ENCODE results near the gene HIVEP3. TPM values are rescaled to one million over a fixed set of nuclear protein-coding genes. Genes with fewer than 3 reads are reported as not detected.
A peak's percentile ranks its signal among the peaks of the same experiment; 100 is the strongest.

The HIVEP3 gene
- total RNA-seq, 1 donor, result 1.2 TPM

DNA sequence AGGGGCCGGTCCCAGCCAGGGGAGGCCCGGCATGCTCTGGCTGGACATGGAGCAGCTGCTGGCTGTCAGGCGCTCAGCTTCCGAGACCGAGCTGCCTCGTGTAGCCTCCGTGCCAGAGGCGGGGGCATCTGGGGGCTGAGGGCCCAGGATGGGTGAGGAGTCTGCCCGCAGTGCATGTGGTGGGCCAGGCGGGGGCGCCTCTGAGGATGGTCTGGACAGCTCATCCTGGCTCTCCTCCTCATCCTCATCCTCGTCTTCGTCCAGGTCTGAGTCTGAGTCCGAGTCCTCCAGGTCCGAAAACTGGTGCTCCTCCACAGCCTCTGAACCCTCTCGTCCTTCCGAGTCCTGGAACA, 405.4 kb downstream of the HIVEP3 start:
- no peak for DNase-seq (ENCODE audit: low read depth)
- H3K4me3 ChIP-seq (ENCODE audit: low read depth, low read length), result no peak overlapping the region
- TF ChIP-seq CTCF (IDR thresholded peaks at IDR 0.05; ENCODE audit: insufficient read depth, low read length), result peak; percentile 19

DNA sequence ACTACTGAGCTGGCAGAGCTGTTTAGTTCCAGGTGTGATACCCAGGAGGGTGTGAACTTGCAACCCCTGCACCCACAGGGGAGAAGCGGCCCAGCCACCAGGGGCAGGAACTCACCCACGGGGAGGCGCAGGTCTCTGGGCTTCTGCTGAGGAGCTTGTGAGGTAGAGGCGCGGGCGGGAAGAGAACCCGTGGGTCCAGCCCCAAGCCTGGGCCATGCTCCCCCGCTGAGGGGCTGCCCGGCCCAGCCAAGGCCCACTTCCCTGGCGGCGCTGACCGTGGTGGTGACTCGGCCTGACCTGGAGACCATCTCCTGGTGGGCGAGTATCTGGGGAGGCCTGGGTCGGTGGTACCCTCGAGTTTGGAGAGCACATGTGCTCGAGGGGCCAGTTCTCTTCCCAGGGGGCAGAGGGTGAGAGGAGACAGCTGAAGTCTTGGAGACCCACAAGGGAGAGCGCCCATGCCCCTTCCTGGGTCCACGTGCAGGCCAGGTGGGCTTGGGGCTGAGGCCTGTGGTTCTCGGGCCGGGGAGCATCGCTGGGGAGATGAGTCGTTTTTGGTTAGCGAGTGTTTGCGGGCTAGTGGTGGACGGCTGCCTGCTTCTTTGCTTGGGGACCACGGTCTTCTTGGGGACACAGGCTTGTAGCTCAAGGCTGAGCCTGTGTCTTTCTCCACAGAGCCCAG, 405.9 kb downstream of the HIVEP3 start:
- TF ChIP-seq CTCF (IDR thresholded peaks at IDR 0.05; ENCODE audit: insufficient read depth, low read length), result no peak
- no peak for DNase-seq (ENCODE audit: low read depth)
- no peak overlapping the region for H3K4me3 ChIP-seq (ENCODE audit: low read depth, low read length)

DNA sequence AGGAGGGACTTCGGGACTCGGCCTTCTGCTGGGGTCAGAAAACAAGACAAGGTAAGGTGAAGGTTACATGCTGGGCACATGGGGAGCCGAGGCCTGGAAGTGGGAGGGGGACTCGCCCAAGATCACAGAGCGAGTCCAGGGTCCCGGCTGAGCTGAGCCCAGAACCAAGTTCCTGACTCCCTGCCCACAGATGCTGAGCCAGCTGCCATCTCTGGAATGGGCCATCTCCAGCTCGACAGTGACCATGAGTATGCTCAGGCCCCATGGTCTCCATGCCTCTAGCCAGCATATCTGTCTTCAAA, 407.5 kb downstream of the HIVEP3 start:
- H3K4me3 ChIP-seq (ENCODE audit: low read depth, low read length), result no peak overlapping the region
- no peak for TF ChIP-seq CTCF (IDR thresholded peaks at IDR 0.05; ENCODE audit: insufficient read depth, low read length)
- DNase-seq (ENCODE audit: low read depth), result no peak

DNA sequence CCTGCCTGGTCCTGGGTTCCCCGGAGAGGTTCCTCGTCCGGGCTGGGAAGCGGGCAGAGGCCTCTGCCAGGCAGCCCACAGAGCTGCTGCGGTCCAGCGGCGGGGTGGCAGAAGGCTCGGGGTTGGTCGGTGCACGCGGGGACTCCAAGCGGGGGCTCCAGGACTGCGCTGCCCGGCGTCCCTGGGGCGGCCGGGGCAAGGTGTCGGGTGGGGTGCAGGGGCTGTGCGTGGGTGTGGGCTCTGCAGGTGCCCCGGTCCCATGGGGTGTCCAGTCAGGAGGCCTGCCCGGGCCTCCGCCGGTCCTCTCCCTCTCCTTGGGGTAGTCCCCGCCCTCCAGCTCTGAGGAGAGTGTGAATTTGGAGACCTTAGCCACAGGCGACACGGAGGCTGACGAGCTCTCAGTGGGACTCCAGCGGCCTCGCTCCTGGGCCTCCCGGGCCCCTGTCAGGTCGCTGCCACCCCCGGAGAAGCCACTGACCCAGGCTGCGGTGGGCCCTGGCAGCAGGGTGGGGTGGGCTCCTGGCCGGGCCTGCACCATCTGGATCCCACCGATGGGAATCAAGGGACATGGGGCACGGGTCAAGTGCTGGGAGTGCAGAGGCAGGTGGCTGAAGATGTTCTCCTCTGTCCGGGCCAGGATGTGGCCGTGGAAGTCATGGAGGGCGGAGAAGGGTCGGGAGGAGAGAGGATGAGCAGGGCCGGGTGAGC, 408.0 kb downstream of the HIVEP3 start:
- no peak for TF ChIP-seq CTCF (IDR thresholded peaks at IDR 0.05; ENCODE audit: insufficient read depth, low read length)
- H3K4me3 ChIP-seq (ENCODE audit: low read depth, low read length), result no peak overlapping the region
- DNase-seq (ENCODE audit: low read depth), result no peak

DNA sequence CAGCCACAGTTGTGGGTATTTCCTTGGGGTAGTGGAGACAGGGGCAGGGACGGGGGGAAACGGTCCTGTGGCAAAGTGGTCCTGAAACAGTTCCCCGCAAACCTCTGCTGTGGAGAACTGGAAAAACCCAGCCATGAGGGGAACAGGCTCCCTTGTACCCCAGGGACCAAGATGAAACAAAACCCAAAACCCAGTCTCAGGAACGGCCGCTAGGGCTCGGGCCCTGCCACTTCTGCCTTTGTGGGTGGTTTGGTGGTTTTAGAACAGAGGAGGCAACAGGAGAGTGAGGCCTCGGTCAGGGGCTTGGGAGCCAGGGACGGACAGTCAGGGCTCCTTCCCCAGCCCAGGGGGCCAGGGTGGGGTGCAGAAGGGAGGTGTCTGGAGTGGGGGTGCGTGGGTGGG, 409.5 kb downstream of the HIVEP3 start:
- no peak for DNase-seq (ENCODE audit: low read depth)
- H3K4me3 ChIP-seq (ENCODE audit: low read depth, low read length), result no peak overlapping the region
- no peak for TF ChIP-seq CTCF (IDR thresholded peaks at IDR 0.05; ENCODE audit: insufficient read depth, low read length)

GRCh38 chr1:41508290-41508689, 410.4 kb downstream of the HIVEP3 start:
- no peak for TF ChIP-seq CTCF (IDR thresholded peaks at IDR 0.05; ENCODE audit: insufficient read depth, low read length)

GRCh38 chr1:41507836-41508235, 410.9 kb downstream of the HIVEP3 start:
- no peak for DNase-seq (ENCODE audit: low read depth)
- no peak overlapping the region for H3K4me3 ChIP-seq (ENCODE audit: low read depth, low read length)
- no peak for TF ChIP-seq CTCF (IDR thresholded peaks at IDR 0.05; ENCODE audit: insufficient read depth, low read length)

More at GRCh38 chr1:41508290-41508689, 410.4 kb downstream of the HIVEP3 start:
- no peak overlapping the region for H3K4me3 ChIP-seq (ENCODE audit: low read depth, low read length)
- no peak for DNase-seq (ENCODE audit: low read depth)

Measured in fibroblast of the aortic adventitia (primary cell).